NT2/D1 (cell line): ENCODE measurements around the gene SLC25A36.
"Not testable (repeated sequence)": the region's sequence is repeated elsewhere in the genome, so short reads cannot be mapped to it uniquely, and the experiment has no call there.

Experiments
- DNase-seq: peaks from one replicate; pipeline ENCODE4 v3.0.0-alpha.2; 2011; ENCODE audit warnings: low read depth, low spot score
- H3K27me3 ChIP-seq: 2 replicates; pipeline ENCODE4 v1.6.0; 2011; ENCODE audit warnings: mild to moderate bottlenecking; ENCODE audit not compliant: insufficient read length, insufficient read depth
- H3K36me3 ChIP-seq: 2 replicates; pipeline ENCODE4 v1.6.1; 2011; ENCODE audit warnings: mild to moderate bottlenecking, low read length, mixed read lengths; ENCODE audit not compliant: insufficient read depth, insufficient read length
- H3K4me1 ChIP-seq: 2 replicates; pipeline ENCODE4 v1.5.1; 2011; ENCODE audit not compliant: insufficient read depth, insufficient read length
- H3K4me3 ChIP-seq: 2 replicates; pipeline ENCODE4 v1.5.1; 2011; ENCODE audit warnings: low read depth; ENCODE audit not compliant: insufficient read length
- H3K9ac ChIP-seq: 2 replicates; pipeline ENCODE4 v1.6.0; 2011; ENCODE audit warnings: low read depth; ENCODE audit not compliant: insufficient read length
- H3K9me3 ChIP-seq: 2 replicates; pipeline ENCODE4 v1.5.1; 2011; ENCODE audit warnings: mild to moderate bottlenecking, low read length; ENCODE audit not compliant: insufficient read depth
- SUZ12 ChIP-seq: IDR thresholded peaks from 2 replicates; pipeline ENCODE4 v1.6.1; 2011; ENCODE audit not compliant: insufficient read length, insufficient read depth; ENCODE audit errors: extremely low read depth
- YY1 ChIP-seq: IDR thresholded peaks from 2 replicates; pipeline ENCODE4 v1.6.1; 2011; ENCODE audit not compliant: insufficient read length, insufficient read depth
- ZNF274 ChIP-seq: IDR thresholded peaks from 2 replicates; pipeline ENCODE4 v1.6.1; 2011; ENCODE audit warnings: mild to moderate bottlenecking, low read depth, low read length

The SLC25A36 gene

DNA sequence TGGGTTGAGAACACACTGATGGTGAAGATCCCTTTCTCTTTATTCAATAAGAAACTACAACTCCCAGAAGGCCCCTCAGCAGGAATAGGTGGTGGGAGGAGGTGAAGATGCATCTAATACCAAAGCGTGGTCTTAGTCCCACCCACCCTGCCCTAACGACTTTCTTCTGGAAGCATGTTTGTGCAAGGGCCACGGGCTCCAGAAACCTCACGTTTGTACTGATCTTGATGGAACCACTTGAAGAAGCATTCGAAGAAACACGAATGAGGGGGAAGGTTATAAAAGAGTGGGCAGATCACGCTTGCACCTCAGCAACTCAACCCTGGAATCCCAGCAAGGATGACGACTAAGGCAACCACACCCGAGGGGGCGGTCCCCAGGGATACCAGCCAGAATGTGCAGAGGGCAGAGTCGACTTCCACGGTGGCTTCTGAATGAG, 10.6 kb upstream of the SLC25A36 start:
- Histone ChIP-seq H3K4me1 (no peaks in the 10 kb centered on the region), H3K4me3 (no peak overlapping the region)
- DNase-seq: no peak

DNA sequence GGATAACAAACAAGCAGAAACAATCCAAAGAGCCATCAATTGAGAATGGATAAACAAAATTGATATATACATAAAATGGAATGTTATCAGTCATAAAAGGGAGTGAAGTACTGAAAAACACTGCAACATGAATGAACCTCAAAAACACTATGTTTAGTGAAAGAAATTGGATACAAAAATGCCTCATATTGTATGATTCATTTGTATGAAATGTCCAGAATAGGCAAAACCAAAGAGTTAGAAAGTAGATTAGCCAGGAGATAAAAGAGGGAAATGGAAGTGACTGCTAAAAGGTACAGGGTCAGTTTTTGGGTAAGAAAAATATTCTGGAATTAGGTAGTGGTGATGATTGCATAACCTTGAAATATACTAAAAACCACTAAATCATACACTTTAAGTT, 9.8 kb upstream of the SLC25A36 start:
- no peaks in the 10 kb centered on the region for H3K9me3 ChIP-seq
- H3K4me3 ChIP-seq: no peak overlapping the region
- no peaks in the 10 kb centered on the region for H3K27me3 ChIP-seq
- H3K36me3 ChIP-seq: no peaks in the 10 kb centered on the region
- DNase-seq: no peak
- no peak for TF ChIP-seq YY1
- no peak for TF ChIP-seq ZNF274
- TF ChIP-seq SUZ12: no peak
- H3K4me1 ChIP-seq: no peaks in the 10 kb centered on the region
- H3K9ac ChIP-seq: no peak overlapping the region

More for the DNA sequence above, 10.6 kb upstream of the SLC25A36 start:
- H3K9me3 ChIP-seq: no peaks in the 10 kb centered on the region
- no peak for TF ChIP-seq SUZ12
- no peak for TF ChIP-seq YY1
- TF ChIP-seq ZNF274: no peak
- no peak overlapping the region for H3K9ac ChIP-seq
- no peaks in the 10 kb centered on the region for H3K36me3 ChIP-seq
- no peaks in the 10 kb centered on the region for H3K27me3 ChIP-seq

DNA sequence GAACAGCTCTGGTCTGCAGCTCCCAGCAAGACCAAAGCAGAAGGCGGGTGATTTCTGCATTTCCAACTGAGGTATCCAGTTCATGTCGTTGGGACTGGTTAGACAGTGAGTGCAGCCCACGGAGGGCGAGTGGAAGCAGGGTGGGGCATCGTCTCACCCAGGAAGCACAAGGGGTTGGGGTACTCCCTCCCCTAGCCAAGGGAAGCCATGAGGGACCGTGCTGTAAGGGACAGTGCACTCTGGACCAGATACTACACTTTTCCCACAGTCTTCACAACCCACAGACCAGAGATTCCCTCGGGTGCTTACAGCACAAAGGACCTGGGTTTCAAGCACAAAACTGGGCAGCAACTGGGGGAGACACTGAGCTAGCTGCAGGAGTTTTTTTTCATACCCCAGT, 8.5 kb upstream of the SLC25A36 start:
- no peaks in the 10 kb centered on the region for H3K36me3 ChIP-seq
- no peaks in the 10 kb centered on the region for H3K9me3 ChIP-seq
- no peak for TF ChIP-seq ZNF274
- TF ChIP-seq SUZ12: no peak
- no peak for TF ChIP-seq YY1
- H3K9ac ChIP-seq: no peak overlapping the region
- DNase-seq: no peak
- H3K27me3 ChIP-seq: no peaks in the 10 kb centered on the region
- no peak overlapping the region for H3K4me3 ChIP-seq
- no peaks in the 10 kb centered on the region for H3K4me1 ChIP-seq

DNA sequence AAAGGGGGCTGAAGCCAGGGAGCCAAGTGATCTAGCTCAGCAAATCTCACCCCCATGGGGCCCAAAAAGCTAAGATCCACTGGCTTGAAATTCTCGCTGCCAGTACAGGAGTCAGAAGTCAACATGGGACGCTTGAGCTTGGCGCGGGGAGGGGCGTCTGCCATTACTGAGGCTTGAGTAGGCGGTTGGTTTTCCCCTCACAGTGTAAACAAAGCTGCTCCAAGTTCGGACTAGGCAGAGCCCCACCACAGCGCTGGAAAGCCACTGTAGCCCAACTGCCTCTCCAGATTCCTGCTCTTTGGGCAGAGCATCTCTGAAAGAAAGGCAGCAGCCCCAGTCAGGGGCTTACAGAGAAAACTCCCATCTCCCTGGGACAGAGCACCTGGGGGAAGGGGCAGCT, 8.1 kb upstream of the SLC25A36 start:
- Histone ChIP-seq H3K4me3 (no peak overlapping the region), H3K4me1 (no peaks in the 10 kb centered on the region), H3K27me3 (no peaks in the 10 kb centered on the region), H3K36me3 (no peaks in the 10 kb centered on the region), H3K9me3 (no peaks in the 10 kb centered on the region), H3K9ac (no peak overlapping the region)
- TF ChIP-seq ZNF274 (no peak), SUZ12 (no peak), YY1 (no peak)
- no peak for DNase-seq

DNA sequence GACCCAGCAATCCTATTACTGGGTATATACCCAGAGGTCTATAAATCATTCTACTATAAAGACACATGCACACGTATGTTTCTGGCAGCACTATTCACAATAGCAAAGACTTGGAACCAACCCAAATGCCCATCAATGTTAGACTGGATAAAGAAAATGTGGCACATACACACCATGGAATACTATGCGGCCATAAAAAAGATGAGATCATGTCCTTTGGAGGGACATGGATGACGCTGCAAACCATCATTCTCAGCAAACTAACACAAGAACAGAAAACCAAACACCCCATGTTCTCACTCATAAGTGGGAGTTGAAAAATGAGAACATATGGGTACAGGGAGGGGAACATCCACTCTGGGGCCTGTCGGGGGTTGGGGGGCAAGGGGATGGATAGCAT, 2.3 kb upstream of the SLC25A36 start:
- H3K27me3 ChIP-seq, H3K9me3 ChIP-seq, H3K9ac ChIP-seq, H3K4me3 ChIP-seq, DNase-seq, H3K4me1 ChIP-seq, H3K36me3 ChIP-seq: not testable (repeated sequence)

DNA sequence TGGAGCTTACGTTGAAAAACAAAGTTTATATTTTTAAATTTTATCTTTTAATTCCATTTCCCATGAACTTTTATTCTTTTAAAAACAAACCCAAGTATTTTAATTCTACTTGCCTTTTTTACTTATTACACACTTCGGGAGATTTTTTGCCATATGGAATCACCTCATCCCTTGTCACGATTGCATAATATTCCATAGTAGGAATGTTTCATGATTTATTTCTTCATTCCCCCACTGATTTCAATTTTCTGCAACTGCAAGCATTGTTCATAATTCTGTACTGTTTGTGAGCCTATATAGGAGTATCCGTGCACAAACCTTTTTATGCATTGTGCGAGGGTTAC, 574 bp upstream of the SLC25A36 start:
- Histone ChIP-seq H3K4me1 (no peaks in the 10 kb centered on the region), H3K4me3 (peak overlapping the region; percentile 97), H3K9ac (peak overlapping the region; percentile 51), H3K9me3 (no peaks in the 10 kb centered on the region), H3K27me3 (no peaks in the 10 kb centered on the region), H3K36me3 (peaks cover 4% of the 10 kb centered on the region)
- no peak for DNase-seq
- no peak for TF ChIP-seq ZNF274
- TF ChIP-seq YY1: no peak
- TF ChIP-seq SUZ12: no peak

DNA sequence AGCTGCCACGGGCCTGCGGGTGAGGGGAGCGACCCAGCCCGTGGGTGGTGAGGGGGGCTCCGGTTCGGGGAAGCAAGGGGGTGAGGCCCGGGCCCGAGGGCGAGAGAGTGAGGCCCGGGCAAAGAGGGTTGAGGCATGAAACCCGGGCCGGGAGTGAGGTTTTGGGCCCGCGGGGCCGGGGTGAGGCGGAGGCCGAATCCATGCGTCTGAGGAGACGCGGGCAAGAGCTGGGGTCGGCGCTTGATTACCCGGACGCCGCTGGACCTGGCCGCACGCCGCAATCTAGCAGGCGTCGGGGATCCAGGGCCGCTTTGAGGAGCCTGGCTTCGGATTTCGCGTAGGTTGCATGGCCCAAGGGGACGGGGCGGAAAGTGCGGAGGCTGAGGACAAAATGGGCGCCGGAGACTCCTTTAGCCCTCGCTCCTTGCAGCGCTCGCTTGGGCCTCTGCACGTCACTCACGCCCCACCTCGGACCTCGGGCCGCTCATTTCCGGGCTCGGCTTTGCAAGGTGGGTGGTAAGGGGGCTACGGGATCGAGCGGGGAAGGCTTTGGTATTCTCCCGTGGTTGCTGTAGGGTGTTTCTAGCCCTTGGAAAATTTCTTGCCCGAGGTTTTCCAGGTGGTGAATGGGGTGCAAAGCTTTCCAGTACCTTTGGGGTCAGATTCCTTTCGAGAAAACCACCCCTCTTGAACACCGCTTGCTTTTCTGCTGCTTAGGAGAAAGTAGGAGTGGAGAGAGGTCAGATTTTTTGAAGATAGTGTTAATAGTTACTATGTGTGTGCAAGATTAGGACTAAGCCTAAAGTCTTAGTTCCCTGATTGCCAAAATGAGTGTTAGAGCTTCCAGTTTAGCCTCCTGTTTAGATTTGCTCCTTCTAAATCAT, 827 bp downstream of the SLC25A36 start:
- Histone ChIP-seq H3K36me3 (peaks cover 9% of the 10 kb centered on the region), H3K9ac (peak overlapping the region; percentile 97), H3K27me3 (no peaks in the 10 kb centered on the region), H3K4me1 (no peaks in the 10 kb centered on the region), H3K9me3 (no peaks in the 10 kb centered on the region), H3K4me3 (peak overlapping the region; percentile 97)
- DNase-seq: peak; percentile 47
- TF ChIP-seq YY1: no peak
- no peak for TF ChIP-seq ZNF274
- no peak for TF ChIP-seq SUZ12
